IMR-90 (cell line): ENCODE results near the gene ARHGEF10L. TPM values are rescaled to one million over a fixed set of nuclear protein-coding genes. Genes with fewer than 3 reads are reported as not detected.

Experiments used
- ATAC-seq: fragments of 200-7000 bp; cut with Tn5 transposase; 2 replicates; pipeline ENCODE4 v1.9.1; 2020; ENCODE audit warnings: low read depth, mild to moderate bottlenecking, moderate library complexity
- BruUV-seq: library from RNA; stranded (reverse); fragments of 400-500 nt; replicated peaks from 2 replicates; lab custom pipeline; 2021; lab: Mats Ljungman, UMichigan
- CTCF ChIA-PET: fragments of 300-600 bp; formaldehyde crosslinking; extraction: SDS; loops from one replicate; lab custom pipeline; 2021; ENCODE audit warnings: antibody characterized with exemption; lab: Yijun Ruan, JAX
- POLR2A ChIA-PET: fragments of 300-600 bp; sonication (Branson Sonifier 250); formaldehyde crosslinking; loops from one replicate; lab custom pipeline; 2022; ENCODE audit warnings: antibody characterized with exemption; ENCODE audit not compliant: unreplicated experiment; lab: Charles Lee
- DNase-seq: peaks from one replicate; pipeline ENCODE4 v3.0.0; 2013
- H2AFZ ChIP-seq: replicated peaks from 2 replicates; pipeline ENCODE3; 2013; ENCODE audit warnings: low read length, mild to moderate bottlenecking; ENCODE audit not compliant: poor library complexity
- H2AK5ac ChIP-seq: 2 replicates; pipeline ENCODE4 v1.6.1; 2013; ENCODE audit warnings: low read depth, low read length, inconsistent platforms
- H2AK9ac ChIP-seq: replicated peaks from 2 replicates; pipeline ENCODE3; 2013; ENCODE audit warnings: mild to moderate bottlenecking, low read depth, low read length, moderate library complexity; ENCODE audit not compliant: poor library complexity
- H2BK120ac ChIP-seq: 2 replicates; pipeline ENCODE4 v1.6.1; 2013; ENCODE audit warnings: low read depth, low read length, inconsistent platforms
- H2BK15ac ChIP-seq: 3 replicates; pipeline ENCODE4 v1.6.1; 2013; ENCODE audit warnings: low read depth, low read length, inconsistent platforms
- H2BK20ac ChIP-seq: 2 replicates; pipeline ENCODE4 v1.6.1; 2013; ENCODE audit warnings: low read depth, mild to moderate bottlenecking, inconsistent platforms, low read length, moderate library complexity
- H2BK5ac ChIP-seq: 2 replicates; pipeline ENCODE4 v1.6.1; 2013; ENCODE audit warnings: mild to moderate bottlenecking, low read depth, low read length, inconsistent platforms; ENCODE audit not compliant: poor library complexity, severe bottlenecking
- H3K14ac ChIP-seq: replicated peaks from 2 replicates; pipeline ENCODE4 v1.6.1; 2013; ENCODE audit warnings: low read depth, low read length, inconsistent platforms
- H3K18ac ChIP-seq: 2 replicates; pipeline ENCODE4 v1.6.1; 2013; ENCODE audit warnings: low read depth, low read length, control low read depth
- H3K23ac ChIP-seq: 2 replicates; pipeline ENCODE4 v1.6.1; 2013; ENCODE audit warnings: low read depth, low read length, inconsistent platforms
- H3K27ac ChIP-seq: 2 replicates; pipeline ENCODE4 v1.5.1; 2013; ENCODE audit warnings: mild to moderate bottlenecking, control low read depth, low read length; ENCODE audit not compliant: insufficient read depth
- H3K27me3 ChIP-seq: 2 replicates; pipeline ENCODE4 v1.6.1; 2013; ENCODE audit warnings: low read length; ENCODE audit not compliant: control insufficient read depth, insufficient read depth
- H3K36me3 ChIP-seq: 2 replicates; pipeline ENCODE4 v1.6.1; 2013; ENCODE audit warnings: low read length, mixed read lengths; ENCODE audit not compliant: control insufficient read depth, insufficient read depth
- H3K4ac ChIP-seq: 2 replicates; pipeline ENCODE4 v1.6.1; 2013; ENCODE audit warnings: low read depth, low read length, inconsistent platforms
- H3K4me1 ChIP-seq: 2 replicates; pipeline ENCODE4 v1.6.1; 2013; ENCODE audit warnings: low read length, mixed read lengths; ENCODE audit not compliant: control insufficient read depth, insufficient read depth
- H3K4me2 ChIP-seq: 2 replicates; pipeline ENCODE4 v1.6.1; 2013; ENCODE audit warnings: low read depth, mild to moderate bottlenecking, control low read depth, low read length, moderate library complexity
- H3K4me3 ChIP-seq: 2 replicates; pipeline ENCODE4 v1.5.1; 2013; ENCODE audit warnings: low read depth, mild to moderate bottlenecking, control low read depth, low read length, moderate library complexity; ENCODE audit not compliant: insufficient read depth
- H3K56ac ChIP-seq: 2 replicates; pipeline ENCODE4 v1.6.1; 2013; ENCODE audit warnings: low read length, inconsistent platforms; ENCODE audit not compliant: insufficient read depth; ENCODE audit errors: extremely low read depth
- H3K79me1 ChIP-seq, 2 experiments: 2 replicates each; pipeline ENCODE4 v1.6.1; 2013; ENCODE audit warnings: low read length in 2 of 2, inconsistent platforms in 1 of 2, low read depth in 1 of 2
- H3K9ac ChIP-seq: 2 replicates; pipeline ENCODE4 v1.6.1; 2013; ENCODE audit warnings: low read depth, low read length, control low read depth
- H3K9me1 ChIP-seq: 2 replicates; pipeline ENCODE4 v1.6.1; 2013; ENCODE audit warnings: low read length, inconsistent platforms; ENCODE audit not compliant: insufficient read depth
- H3K9me3 ChIP-seq: 2 replicates; pipeline ENCODE4 v1.6.1; 2013; ENCODE audit warnings: low read length; ENCODE audit not compliant: control insufficient read depth, insufficient read depth
- H4K20me1 ChIP-seq: 2 replicates; pipeline ENCODE4 v1.6.1; 2013; ENCODE audit warnings: low read length, inconsistent platforms; ENCODE audit not compliant: insufficient read depth
- H4K5ac ChIP-seq: 2 replicates; pipeline ENCODE4 v1.6.1; 2013; ENCODE audit warnings: mild to moderate bottlenecking, low read depth, low read length, control low read depth
- H4K8ac ChIP-seq, 2 experiments: 2 replicates each; pipeline ENCODE4 v1.6.1; 2013; ENCODE audit warnings: low read depth in 2 of 2, low read length in 2 of 2, control low read depth in 1 of 2, inconsistent platforms in 1 of 2
- H4K91ac ChIP-seq: 2 replicates; pipeline ENCODE4 v1.6.1; 2013; ENCODE audit warnings: low read depth, low read length, inconsistent platforms; ENCODE audit not compliant: insufficient read depth
- BHLHE40 ChIP-seq: fragments of 150-350 bp; IDR thresholded peaks from 2 replicates; pipeline ENCODE4 v1.6.1; 2016; ENCODE audit warnings: mild to moderate bottlenecking, low read depth, low read length
- CEBPB ChIP-seq: IDR thresholded peaks from 2 replicates; pipeline ENCODE4 v1.6.1; 2012; ENCODE audit warnings: low read depth, low read length, improper control_type of control experiment
- CHD1 ChIP-seq: IDR thresholded peaks from 2 replicates; pipeline ENCODE4 v1.6.1; 2012; ENCODE audit warnings: low read depth, low read length, improper control_type of control experiment
- CTCF ChIP-seq: conservative IDR thresholded peaks from 2 replicates; pipeline ENCODE4 v1.5.1; 2012; ENCODE audit warnings: mild to moderate bottlenecking, low read depth, low read length, improper control_type of control experiment
- ELK1 ChIP-seq: fragments of 150-350 bp; IDR thresholded peaks from 2 replicates; pipeline ENCODE4 v1.6.1; 2016; ENCODE audit warnings: low read depth, mild to moderate bottlenecking, low read length, moderate library complexity, borderline replicate concordance
- FOS ChIP-seq: fragments of 150-350 bp; IDR thresholded peaks from 2 replicates; pipeline ENCODE4 v1.6.1; 2016; ENCODE audit warnings: low read depth, low read length
- MAFK ChIP-seq: IDR thresholded peaks from 2 replicates; pipeline ENCODE4 v1.6.1; 2012; ENCODE audit warnings: low read depth, low read length, improper control_type of control experiment
- MAZ ChIP-seq: IDR thresholded peaks from 2 replicates; pipeline ENCODE4 v1.6.1; 2012; ENCODE audit warnings: low read depth, mild to moderate bottlenecking, low read length, improper control_type of control experiment, moderate library complexity, borderline replicate concordance
- MXI1 ChIP-seq: IDR thresholded peaks from 2 replicates; pipeline ENCODE4 v1.6.1; 2012; ENCODE audit warnings: low read depth, mild to moderate bottlenecking, low read length, moderate library complexity, borderline replicate concordance
- NFE2L2 ChIP-seq: fragments of 150-350 bp; IDR thresholded peaks from 2 replicates; pipeline ENCODE4 v1.6.1; 2016; ENCODE audit warnings: low read depth, mild to moderate bottlenecking, low read length
- POLR2A ChIP-seq: IDR thresholded peaks from 2 replicates; pipeline ENCODE4 v1.6.1; 2012; ENCODE audit warnings: mild to moderate bottlenecking, low read depth, low read length
- RAD21 ChIP-seq: IDR thresholded peaks from 2 replicates; pipeline ENCODE4 v1.6.1; 2012; ENCODE audit warnings: low read length, improper control_type of control experiment
- RCOR1 ChIP-seq: IDR thresholded peaks from 2 replicates; pipeline ENCODE4 v1.6.1; 2012; ENCODE audit warnings: mild to moderate bottlenecking, low read length, improper control_type of control experiment; ENCODE audit not compliant: insufficient replicate concordance
- RFX5 ChIP-seq: IDR thresholded peaks from 2 replicates; pipeline ENCODE4 v1.8.0; 2012; ENCODE audit warnings: low read depth, mild to moderate bottlenecking, low read length, moderate library complexity
- SMC3 ChIP-seq: fragments of 150-350 bp; IDR thresholded peaks from 2 replicates; pipeline ENCODE4 v1.6.1; 2016; ENCODE audit warnings: low read depth, mild to moderate bottlenecking, antibody characterized with exemption, low read length, moderate library complexity
- USF2 ChIP-seq: fragments of 150-350 bp; IDR thresholded peaks from 2 replicates; pipeline ENCODE4 v1.6.1; 2017; ENCODE audit warnings: mild to moderate bottlenecking, antibody characterized with exemption, low read length, low read depth
- WGBS, 2 experiments: methylation state at CpG; one replicate each; pipeline versions ENCODE4 v1.1.5 to v1.1.7; 2013; ENCODE audit warnings: missing lambda C conversion rate in 2 of 2; ENCODE audit not compliant: insufficient read length in 1 of 2; ENCODE audit errors: extremely low coverage in 2 of 2; 5-methylcytosine and 5-hydroxymethylcytosine counted together
- dilution Hi-C: fragments of 300-500 bp; cut with HindIII; formaldehyde crosslinking; loops from one replicate; pipeline ENCODE4 v1.14.3; 2018; ENCODE audit warnings: low sequenced_read_pairs; ENCODE audit not compliant: unreplicated experiment
- in situ Hi-C: fragments of 300-500 bp; cut with MboI; formaldehyde crosslinking; loops from 3 replicates; pipeline ENCODE4 v1.14.3; 2019; ENCODE audit warnings: low sequenced_read_pairs, inconsistent platforms, mixed read lengths
- intact Hi-C: fragments of 100-400 bp; cut with micrococcal nuclease; formaldehyde crosslinking; loops from 2 replicates; pipeline ENCODE4 v1.10.0; 2022
- polyA plus RNA-seq, 3 experiments: library from polyadenylated mRNA; depleted of rRNA; stranded (reverse); fragments of >200 nt; gene quantifications; 2 replicates each; pipeline ENCODE4 v1.2.3, GENCODE V29; 2012; ENCODE audit warnings: low replicate concordance in 1 of 3
- total RNA-seq: library from RNA; depleted of rRNA; stranded (reverse); fragments of >200 nt; gene quantifications from 2 replicates; pipeline ENCODE4 v1.2.3, GENCODE V29; 2012

ARHGEF10L gene
- total and polyA plus RNA-seq, 2 of the 4 experiments (the other 2 are of a cell fraction): 4.8 to 12.4 TPM

- Histone ChIP-seq H3K4me2 (no peak overlapping the region), H2BK120ac (no peak overlapping the region), H4K5ac (no peak overlapping the region), H3K79me1 (no peaks in the 10 kb centered on the region), H3K27me3 (peaks cover 32% of the 10 kb centered on the region), H3K14ac (no peak overlapping the region), H3K9me1 (0 out of 2 replicates have a peak, but pooled peaks cover 3% of the 10 kb centered on the region), H4K20me1 (no peaks in the 10 kb centered on the region), H3K9me3 (no peaks in the 10 kb centered on the region), H2AK5ac (no peak overlapping the region), H3K9ac (no peak overlapping the region), H2AFZ (no peak overlapping the region), H2BK5ac (no peak overlapping the region), H4K91ac (no peak overlapping the region), H2BK15ac (no peak overlapping the region), H3K36me3 (no peaks in the 10 kb centered on the region), H2BK20ac (no peak overlapping the region), H3K18ac (no peak overlapping the region), H3K4ac (no peak overlapping the region), H3K56ac (no peak overlapping the region), H4K8ac (no peak overlapping the region), H3K4me1 (no peaks in the 10 kb centered on the region), H3K23ac (no peak overlapping the region), H2AK9ac (no peak overlapping the region), H3K4me3 (no peak overlapping the region), H3K27ac (no peak overlapping the region)
- ChIA-PET POLR2A (no interaction called here), CTCF (no interaction called here)
- BruUV-seq: no TSS peak
- in situ Hi-C loops: no loop called here
- TF ChIP-seq MXI1 (no peak), RFX5 (no peak), FOS (no peak), USF2 (no peak), CTCF (no peak), RCOR1 (no peak), NFE2L2 (no peak), MAZ (no peak), SMC3 (no peak), POLR2A (no peak), BHLHE40 (no peak), CEBPB (no peak), MAFK (no peak), CHD1 (no peak), RAD21 (no peak), ELK1 (no peak)
- no CpG with 5 or more reads among the region's 5 CpGs for WGBS, 2 experiments
- intact Hi-C loops: no loop called here
- dilution Hi-C loops: no loop called here
- ATAC-seq (no peak), DNase-seq (no peak)
These were observed 23.6 kb upstream of the ARHGEF10L start for GRCh38 chr1:17515902-17516301.
